Heart left ventricle (tissue), 13 donors: Measurements from ENCODE around the gene IFIH1.

Source experiments
- POLR2A ChIP-seq, 2 donors: fragments of 450-650 bp; IDR thresholded peaks; one replicate each; pipeline ENCODE4 v1.6.1; 2017; ENCODE audit warnings: antibody characterized with exemption in 2 of 2, mild to moderate bottlenecking in 2 of 2, moderate library complexity in 2 of 2
- TF ChIP-seq, protein P1 (sequence below), 12 donors: fragments of 200-600 bp; sonication (generic) in 4 of 12; IDR thresholded peaks; one replicate each; pipeline versions ENCODE4 v1.5.0 to v1.8.0; 2018 to 2022; ENCODE audit warnings: antibody characterized with exemption in 12 of 12, mild to moderate bottlenecking in 5 of 12
- donor health status: ischemic (EF 13 %, LVEDD 7.1; RV severe dilation, severe dysfunction).
- donor health status: DM: no; HTN: yes; CAD: no.
- donor health status: DM: no; HTN: no; CAD: no.
- donor health status: ischemic (EF 25% LVEDD 6.9; RV normal size, moderate dysfunction).
- donor health status: ischemic (EF 25% LVEDD 5.7; RV mildly dilated, moderate dysfunction).
- donor health status: ischemic (EF 35%, LVEDD 5.7; RV mildly dilated, moderate dysfunction).
- donor health status: nonischemic (EF 11% LVEDD 7.7; RV severe dilation, severe dysfunction).
- donor health status: DM: yes; HTN: yes; CAD: no.
- donor health status: PGD.
- donor health status: ischemic (EF 29% LVEDD 5.4; RV normal size, mild dysfunction).
- donor health status: nonischemic (EF 23%, LVEDD 6.1; RV moderate dilation, normal function).

DNA sequence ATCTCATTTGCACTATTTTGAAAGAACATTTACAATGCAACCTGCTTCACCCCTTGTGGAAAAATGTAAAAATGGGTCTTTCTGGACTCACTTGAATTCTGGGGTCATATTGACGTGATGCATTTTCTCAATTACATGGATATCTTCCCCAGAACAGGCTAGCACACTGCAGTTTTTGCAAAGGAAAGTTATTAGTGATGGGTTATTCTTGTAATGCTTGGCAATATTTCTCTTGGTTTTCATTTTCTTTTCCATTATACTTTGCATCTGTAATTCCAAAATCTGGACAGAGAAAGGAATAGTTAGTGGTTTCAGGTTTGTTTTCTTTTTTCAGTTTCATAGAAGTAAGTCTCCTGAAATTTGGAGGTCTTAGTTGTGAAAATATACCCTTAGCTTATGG is 50.5 kb downstream of the IFIH1 start:
- no peak for TF ChIP-seq POLR2A (IDR thresholded peaks at IDR 0.05)
- TF ChIP-seq, protein P1, sequence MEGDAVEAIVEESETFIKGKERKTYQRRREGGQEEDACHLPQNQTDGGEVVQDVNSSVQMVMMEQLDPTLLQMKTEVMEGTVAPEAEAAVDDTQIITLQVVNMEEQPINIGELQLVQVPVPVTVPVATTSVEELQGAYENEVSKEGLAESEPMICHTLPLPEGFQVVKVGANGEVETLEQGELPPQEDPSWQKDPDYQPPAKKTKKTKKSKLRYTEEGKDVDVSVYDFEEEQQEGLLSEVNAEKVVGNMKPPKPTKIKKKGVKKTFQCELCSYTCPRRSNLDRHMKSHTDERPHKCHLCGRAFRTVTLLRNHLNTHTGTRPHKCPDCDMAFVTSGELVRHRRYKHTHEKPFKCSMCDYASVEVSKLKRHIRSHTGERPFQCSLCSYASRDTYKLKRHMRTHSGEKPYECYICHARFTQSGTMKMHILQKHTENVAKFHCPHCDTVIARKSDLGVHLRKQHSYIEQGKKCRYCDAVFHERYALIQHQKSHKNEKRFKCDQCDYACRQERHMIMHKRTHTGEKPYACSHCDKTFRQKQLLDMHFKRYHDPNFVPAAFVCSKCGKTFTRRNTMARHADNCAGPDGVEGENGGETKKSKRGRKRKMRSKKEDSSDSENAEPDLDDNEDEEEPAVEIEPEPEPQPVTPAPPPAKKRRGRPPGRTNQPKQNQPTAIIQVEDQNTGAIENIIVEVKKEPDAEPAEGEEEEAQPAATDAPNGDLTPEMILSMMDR (IDR thresholded peaks at IDR 0.05): no peak
